Activated CD4-positive, CD25-positive, alpha-beta regulatory T cell treated with anti-CD3 and anti-CD28 coated beads, Interleukin-2, amount 50 U/mL, for 72 hours (primary cell): Measurements from ENCODE around the gene LIMCH1.

Experiments
- DNase-seq: peaks from one replicate; pipeline ENCODE4 v3.0.0; 2021

LIMCH1 gene

DNA sequence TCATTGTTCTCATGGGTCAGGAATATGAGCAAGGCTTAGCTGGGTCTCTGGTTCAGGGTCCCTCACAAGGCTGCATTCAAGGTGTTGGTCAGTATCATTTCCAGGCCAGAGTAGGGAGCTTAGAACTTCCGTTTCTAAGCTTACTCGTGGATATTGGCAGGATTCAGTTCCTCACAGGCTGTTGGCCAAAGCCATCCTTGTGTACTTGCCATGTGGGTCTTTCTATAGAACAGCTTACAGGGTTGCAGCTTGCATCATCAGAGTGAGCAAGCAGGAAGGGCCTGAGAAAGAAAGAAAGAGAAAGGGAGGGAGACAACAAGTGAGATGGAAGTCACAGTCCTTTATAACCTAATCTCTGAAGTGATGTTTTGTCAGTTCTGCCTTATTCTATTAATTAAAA, 5.1 kb upstream of the LIMCH1 start:
- DNase-seq = no peak

DNA sequence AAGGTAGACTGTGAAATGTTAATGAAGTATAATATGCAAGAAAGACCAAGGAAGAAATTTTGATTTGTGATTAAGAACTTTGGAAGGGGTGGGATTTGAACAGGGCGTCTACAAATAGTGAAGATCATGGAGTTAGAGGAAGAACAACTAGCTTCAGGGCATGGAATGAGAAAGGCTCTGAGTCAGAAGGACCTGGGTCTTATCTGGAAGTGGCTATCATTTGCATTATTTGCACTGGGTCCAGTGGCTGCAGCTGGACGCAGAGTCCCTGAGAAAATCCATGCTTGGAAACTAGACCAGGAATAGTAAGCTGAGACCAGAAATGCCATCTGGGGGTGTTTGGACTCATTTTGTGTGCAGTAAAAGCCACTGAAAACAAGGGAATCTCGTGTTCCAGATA, 4.3 kb upstream of the LIMCH1 start:
- no peak for DNase-seq

DNA sequence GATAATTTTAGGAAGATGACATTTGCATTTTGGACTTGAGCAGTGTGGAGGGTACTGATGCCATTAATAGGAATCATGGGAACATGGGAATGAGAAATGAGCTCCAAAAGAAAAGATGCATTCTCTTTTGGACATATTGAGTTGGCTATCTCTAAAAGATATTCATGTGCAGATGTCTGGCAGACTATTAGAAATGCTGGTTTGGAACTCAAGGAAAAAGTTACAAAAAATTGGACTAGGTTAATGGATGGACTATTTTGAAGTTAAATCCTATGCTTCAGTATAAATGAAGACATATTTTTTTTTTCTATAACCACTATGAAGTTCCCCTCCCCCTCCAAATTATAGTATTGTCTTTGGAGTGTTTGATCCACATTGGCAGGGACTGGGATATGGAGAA, 3.6 kb upstream of the LIMCH1 start:
- no peak for DNase-seq

DNA sequence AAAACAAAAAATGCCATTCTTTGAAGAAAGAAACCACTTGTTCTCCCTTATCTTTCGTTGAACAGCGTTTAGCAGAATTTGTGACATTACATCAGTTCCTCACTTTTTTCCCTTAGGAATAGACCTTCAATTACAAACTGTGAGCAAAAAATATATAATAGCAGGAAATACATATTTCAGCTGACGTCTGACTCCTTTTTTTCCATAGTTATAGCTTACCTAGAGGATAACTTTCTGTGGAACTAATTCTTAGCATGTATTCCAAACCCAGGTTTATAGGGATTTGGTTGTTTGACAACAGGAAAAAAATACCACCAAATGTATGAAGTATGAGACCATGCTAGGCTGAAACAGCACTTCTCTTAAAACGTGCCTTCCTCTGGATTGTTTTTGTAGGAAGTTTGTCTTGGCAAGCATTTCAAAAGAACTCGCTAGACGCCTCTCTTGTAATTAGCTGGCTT, 2.0 kb upstream of the LIMCH1 start:
- no peak for DNase-seq

DNA sequence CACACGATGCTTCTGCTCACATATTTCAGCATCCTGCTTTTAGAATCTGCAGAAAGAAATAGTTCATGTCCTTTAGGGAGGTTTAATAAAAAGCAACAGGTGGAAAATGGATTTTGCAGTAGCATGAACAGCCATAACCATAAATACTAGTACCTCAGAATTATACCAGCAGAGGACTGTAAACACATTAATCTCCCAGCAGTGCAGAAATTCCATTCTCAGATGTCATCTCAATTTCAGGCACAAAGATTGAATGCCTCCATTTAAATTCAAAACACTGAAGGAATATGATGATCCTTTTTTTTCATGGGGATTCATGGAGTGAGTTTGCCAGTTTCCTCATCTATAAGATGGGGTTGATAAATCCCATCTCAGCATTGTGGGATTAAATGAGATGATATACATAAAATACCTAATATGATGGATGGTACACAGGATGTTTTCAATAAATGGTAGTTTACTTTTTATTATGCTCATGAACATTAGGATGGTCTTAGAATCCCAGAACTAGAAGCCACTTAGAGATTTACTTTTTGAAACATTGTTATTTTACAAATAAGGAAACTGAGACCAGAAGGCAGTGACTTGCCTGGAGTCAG, 566 bp upstream of the LIMCH1 start:
- no peak for DNase-seq

DNA sequence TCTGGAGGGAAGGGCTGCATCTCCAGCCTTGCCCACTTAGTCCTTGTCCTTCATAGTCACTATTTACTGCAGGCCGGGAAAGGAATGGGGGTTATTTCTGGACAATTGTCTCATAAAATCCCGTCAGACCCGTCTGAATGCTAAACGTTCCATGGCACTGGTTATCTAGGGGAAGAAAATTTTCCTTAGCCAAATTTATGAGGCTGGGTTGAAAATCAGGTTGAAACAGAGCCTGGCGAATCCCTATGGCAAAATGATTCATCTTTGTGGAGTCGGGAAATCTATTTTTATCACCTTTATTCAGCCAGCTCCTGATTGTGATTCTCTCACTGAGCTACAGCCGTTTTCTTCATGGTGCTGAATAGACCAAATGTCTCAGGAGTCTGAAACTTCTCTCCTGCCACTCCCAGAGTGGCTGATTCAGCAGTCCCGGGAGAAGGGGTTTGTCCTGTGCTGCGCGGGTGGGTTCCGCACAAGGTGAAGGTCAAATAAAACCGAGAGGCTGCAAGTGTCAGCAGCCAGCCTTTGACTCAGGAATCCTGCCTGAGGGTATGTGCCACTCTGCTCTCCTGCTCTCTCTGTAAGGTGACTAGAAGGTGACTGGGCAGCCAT, 1.0 kb downstream of the LIMCH1 start:
- DNase-seq = no peak

DNA sequence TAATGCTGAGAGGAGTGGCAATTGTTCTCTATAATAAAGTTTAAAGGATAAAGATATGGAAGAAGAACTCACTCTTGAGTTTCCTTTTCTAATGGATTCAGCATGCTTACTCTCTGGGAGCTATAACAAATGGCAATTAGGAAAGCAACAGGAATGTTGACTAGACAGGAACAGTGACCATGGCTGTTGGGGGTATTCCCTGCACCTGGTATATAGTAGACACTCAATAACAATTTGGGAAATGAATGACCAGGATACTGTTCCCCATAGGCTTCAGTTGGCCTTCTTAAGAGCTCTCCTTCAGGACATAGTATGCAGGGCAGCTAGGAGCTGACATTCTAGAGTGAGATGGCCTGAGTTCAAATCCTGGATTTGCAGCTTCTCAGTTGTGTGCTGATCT, 1.8 kb downstream of the LIMCH1 start:
- DNase-seq = no peak

DNA sequence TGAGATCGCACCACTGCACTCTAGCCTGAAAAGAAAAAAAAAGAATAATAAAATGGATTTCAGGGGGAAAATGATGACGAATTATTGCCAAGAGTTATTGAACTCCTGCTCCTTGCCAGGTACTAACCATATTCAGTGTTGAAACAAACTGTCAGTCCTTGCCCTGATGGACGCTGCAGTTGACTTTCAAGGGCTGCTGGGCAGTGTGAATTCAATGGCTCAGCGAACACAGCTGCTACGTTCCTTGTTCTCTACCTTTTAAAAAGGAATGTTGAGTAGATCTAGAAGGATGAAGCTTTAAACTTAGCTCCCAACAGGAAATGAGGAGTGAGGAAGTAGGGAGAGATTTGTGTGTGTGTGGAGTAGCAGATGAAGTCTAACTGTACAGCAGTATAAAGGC, 2.7 kb downstream of the LIMCH1 start:
- DNase-seq = no peak

DNA sequence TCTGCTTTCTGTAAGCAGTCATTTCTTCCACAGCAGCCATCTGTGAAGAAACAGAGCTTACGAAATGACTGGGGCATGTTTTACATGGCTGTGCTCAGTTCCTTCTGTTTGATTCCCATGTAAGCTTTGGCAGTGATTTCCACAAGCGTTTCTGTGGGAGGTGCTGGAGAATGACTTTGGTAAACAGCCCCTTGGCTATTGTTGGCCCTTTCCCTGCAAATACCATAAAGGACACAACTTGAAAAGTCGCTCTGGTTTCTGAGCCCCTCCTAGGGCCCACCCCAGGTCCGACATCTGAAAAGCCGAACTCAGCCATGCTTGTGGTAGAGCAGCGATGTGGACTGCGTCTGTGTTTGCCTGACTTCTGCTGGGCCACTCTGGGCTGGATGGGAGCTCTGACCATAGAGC, 3.7 kb downstream of the LIMCH1 start:
- no peak for DNase-seq

DNA sequence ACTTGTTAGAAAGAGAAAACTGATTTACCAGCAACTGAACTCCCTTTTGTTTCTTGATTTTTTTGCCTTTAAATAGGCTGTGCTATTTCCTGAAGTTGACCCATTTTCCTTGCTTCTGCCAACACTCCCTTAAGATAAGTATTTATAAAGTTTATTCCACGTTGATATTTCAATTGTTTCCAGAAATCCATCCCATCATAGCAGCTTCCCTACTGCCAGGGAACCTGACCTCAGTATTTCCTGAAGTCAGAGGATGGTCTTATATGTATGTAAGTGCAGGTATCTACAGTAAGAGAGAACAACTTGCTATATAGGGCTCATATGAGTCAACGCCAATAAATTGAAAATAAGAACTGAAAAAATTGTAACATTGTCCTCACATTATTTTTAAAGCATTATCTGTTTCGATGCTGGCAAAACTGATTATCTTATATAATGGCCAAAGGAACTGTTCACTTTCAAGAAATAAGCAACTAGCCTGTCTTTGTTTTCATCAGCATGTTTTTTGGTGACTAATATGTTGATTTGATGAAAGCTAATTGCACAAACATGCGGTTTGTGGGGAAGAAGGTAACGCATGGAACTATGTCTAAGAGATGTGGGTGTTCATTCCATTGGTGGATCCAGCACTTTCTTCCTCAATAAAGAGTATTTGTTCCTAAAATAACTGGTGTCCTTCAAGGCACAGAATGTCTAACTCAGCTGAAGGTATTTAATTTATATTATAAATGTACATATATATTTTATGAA, 4.7 kb downstream of the LIMCH1 start:
- DNase-seq = no peak

DNA sequence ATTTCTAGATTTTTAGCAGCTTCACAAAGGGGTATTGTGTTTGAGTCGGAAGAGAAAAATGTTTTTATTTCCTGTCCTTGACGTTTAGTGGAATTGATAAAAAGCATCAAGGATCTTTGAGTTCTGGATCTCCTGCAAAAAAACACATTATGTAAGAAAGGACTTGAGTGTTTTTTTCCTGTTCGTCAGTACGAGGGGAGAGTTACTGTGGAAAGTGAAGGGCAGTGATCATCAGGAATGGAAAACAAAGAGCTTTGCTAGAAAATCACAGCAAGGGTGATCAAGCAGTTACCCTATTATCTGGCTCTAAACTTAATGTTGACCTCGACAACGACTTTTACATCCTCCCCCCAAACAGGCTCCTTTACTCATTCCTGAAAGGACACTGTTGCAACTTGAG, 7.3 kb downstream of the LIMCH1 start:
- no peak for DNase-seq

DNA sequence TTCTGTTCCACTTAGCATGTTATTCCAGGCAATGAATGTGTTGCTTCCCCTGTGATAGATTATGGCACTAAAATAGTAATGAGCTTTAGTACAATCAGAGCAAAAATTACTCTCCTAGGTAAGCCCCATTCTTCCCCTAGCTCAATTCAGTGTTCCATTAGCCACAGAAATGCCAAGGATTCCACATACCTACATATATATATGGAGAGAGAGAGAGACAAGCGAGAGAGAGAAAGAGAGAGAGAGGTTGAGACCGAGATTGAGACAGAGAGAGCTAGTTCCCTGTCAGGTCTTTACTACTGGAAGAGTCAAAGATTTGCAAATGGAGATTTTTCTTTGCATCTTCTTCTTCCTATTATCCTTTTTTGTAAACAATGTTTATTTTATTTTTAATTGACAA, 8.7 kb downstream of the LIMCH1 start:
- DNase-seq = no peak

DNA sequence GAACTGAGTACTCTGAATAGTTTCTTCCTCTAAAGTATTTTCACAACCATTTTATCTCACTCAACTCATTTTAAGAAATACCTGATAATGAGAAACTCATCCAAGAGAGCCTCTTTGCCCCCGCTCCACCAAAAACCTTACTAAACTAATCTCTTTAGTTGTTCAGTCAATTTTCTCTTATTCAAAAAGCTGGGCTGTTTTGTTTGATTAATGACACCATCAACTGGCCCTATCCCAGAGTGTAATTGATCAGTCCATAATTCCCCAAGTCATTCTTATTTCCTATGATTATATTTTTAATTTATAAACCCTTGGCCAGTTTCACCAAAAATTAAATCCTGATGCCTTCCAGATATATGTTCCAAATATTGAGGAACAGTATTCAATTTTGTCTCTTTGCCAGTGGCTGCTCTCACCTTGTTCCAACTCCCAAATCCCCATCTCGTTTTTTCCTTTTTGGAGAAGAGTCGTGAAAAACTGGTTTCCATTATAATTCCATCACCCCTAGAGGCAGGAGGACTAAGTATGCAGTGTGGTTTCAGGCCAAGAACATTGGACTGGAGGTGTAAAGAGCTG, 10.4 kb downstream of the LIMCH1 start:
- no peak for DNase-seq

DNA sequence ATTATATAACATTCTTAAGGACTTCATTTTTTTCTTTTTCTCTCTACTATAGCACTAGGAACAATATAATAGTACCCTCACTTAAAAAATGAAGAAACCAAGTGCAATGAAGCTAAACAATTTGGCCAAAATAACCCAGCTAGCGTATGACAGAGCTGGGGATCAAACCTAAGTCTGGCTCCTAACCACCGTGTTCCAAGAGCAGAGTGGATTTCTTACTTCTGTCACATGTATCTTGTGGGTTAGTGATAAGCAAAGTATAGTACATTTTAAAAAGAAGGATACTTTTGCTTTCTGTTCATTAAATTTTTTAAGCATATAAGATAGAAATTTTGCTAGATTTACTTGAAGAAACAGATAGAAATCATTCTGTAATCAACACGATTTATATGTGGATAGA, 11.5 kb downstream of the LIMCH1 start:
- no peak for DNase-seq

DNA sequence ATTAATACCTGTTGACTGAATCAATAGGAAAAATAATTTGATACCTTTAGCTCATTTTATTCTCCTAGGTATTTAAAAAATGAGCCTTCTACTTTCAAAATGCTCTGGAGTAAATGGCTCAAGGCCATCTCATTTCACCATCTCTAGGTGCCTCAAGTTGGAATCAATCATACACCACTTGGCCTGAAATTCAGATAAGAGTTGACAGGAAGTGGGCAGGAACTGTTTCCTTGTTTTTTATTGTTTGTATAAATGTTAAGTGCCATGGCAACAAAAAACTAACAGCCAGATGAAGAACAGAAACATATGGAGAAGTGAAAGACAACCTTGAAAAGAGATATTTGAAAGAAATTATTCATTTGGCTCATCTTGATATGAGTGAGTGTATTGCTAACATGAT, 12.4 kb downstream of the LIMCH1 start:
- DNase-seq = no peak

DNA sequence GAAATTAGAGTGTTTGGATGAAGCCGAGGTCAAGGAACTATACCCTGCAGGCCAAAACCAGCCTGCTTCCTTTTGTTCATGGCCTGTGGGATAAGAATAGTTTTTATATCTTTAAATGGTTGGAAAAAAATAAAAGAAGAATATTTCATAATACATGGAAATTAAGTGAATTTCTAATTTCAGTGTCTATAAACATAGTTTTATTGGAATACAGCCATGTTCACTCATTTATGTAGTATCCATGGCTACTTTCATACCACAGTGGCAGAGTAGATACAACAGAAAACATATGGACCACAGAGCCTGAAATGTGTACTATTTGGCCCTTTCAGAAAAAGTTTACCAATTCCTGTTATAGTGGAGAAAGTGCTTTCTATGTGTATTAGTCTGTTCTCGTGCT, 13.6 kb downstream of the LIMCH1 start:
- DNase-seq = no peak

DNA sequence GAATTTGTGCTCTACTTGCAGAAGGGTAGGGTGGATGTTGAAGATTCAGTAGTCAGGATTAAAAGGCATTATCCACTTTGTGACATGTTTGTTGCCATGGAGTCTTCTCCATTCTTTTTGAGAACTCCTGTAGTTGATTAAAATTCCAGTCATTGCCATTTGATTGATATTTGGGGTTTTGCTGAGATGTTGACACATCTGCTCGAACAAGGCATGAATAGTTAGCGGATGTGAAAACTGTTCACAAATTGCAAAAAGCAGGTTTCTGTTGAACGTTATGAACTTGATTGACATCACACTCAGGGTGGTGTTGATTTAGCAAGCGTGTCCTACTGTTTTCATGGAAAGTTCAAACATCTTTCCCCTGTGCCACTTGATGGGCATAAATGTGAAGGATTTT, 16.9 kb downstream of the LIMCH1 start:
- no peak for DNase-seq

DNA sequence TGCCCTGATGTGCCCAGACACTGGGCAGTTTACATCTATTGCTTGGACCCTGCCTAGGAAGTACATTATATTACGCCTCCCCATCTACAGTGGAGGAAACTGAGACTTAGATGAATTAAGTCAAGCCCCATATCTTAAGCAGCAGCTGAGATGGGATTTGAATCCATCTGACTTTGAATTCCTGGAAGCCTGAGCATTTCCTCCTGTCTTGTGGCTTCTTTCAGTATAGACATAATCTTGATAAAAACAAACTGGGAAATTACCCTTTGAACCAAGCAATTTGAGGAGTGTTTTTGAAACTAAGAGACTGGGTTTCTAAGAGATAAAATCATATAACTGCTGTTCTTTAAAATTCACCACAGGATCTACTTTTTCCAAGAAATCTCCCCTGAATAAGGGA, 18.6 kb downstream of the LIMCH1 start:
- no peak for DNase-seq

DNA sequence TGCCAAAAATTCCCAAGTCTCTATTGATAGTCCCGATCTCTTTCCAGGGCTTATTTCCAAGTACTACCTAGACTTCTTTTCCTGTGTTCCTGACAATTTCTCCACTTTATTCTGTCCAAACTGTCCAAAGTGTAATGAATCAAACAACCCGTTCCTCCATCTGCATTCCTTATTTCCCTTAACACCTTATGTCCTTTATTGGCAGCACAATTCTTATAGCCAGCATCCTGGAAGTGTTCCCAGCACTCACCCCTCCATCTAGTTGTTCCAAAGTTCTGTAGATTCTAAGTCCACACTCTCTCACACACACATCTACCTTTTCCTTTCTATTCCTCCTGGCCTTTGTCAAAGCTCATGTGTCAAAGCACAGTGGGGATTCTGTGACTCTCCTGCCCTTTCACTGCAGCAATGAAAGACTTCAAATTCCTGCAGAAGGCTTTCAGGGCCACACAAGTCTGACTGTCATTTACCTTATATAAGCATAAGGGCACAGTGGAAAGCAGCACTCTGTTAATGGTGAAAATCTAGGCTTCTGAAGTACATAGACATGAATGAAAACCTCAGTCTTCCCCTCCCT, 22.1 kb downstream of the LIMCH1 start:
- DNase-seq = no peak

DNA sequence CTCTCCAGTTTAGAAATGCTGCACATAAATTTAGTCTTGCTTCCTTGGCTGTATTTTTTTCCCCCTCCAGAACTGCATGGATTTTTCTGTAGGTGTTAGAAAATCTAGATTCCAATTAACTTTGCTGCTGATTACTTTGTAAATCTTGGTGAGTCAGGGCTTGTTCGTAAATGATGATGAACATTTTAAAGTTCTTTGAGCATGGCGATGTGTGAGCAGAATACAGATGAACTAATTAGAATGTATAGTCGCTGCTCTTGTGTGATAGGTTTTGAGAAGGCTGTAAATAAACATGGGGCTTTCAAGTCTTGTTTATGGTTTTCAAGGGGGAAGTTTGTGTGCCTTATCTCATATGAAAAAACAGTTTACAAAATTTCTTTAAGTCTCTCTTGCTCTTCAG, 23.3 kb downstream of the LIMCH1 start:
- DNase-seq = no peak

DNA sequence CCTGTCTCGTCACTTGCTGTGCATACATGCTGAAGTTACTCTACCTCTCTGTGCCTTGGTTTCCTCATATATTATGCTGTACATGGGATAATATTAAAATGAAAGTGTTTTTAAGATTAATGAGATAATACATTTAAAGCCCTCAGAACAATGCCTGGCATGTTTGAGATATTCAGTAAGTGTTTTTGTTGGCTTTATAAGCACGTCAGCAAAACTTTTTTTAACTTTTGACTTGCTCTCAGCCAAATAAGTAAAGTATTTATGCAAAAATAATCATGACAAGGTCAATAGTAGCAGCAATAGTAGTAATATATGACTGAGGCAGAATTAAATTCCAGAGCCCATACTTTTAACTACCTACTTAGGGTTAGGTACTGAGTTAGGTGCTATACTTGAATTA, 29.2 kb downstream of the LIMCH1 start:
- DNase-seq = no peak

DNA sequence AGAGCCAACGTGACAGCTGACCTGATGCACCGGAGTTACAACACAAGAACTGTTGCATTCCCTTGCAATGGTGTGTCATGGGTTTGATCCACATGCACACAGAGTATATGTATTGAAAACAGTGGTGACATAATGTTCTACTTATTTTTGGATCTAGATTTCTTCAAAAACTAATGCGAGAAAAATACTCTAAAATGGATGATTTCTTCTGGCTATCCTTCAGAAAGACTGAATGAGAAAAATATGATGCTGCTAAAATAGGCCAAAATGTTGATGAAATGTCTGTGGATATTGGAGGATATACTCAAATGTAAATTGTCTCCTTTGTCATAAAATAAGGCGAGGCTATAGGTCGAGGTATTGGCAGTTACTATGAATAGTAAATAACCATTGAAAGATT, 30.4 kb downstream of the LIMCH1 start:
- no peak for DNase-seq

DNA sequence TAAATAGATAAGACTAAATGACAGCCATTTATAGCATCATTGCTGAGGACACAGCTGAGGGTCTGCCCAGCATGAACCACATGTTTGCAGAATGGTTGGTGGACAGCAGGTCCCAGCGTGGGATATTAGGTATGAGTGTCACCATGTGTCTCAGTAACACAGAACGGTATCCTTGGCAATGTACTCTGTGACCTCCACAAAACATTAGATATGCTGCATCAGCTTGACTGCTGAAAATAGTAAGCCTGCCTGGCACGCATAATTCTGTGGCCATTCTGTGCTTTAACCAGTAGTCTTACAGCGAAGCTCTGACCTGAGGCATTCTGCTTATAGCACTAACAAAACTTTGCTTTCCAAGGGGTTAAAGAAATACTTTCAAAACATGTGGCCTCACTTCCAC, 32.0 kb downstream of the LIMCH1 start:
- DNase-seq = no peak

DNA sequence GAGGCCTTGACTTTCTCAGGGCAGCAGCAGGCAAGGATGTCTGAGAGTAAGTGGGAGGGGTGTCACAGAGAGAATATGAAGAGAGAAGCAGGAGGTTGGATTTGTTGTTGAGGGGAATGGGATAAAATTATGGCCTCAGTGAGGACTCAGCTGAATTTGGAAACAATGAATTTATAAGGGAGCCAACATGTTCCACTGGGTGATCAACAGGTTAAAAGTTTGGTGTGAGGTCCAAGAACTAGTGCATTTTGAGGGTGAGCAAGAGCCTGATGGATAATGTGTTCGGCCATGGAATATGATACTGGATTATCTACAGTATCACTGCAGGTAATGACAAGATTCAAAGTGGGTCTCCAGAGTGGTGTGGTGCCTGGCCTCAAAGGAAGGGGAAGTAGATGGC, 33.5 kb downstream of the LIMCH1 start:
- DNase-seq = no peak
